DMS153 treated with DMSO at 0.1 percent for 48 hours (cell line): ENCODE results near the gene GDPD1.
"Not testable (repeated sequence)": the region's sequence is repeated elsewhere in the genome, so short reads cannot be mapped to it uniquely, and the experiment has no call there.

Experiments
- DNase-seq: peaks from one replicate; lab custom pipeline; 2025; ENCODE audit not compliant: unreplicated experiment; lab: John Stamatoyannopoulos, UW

Gene GDPD1

DNA sequence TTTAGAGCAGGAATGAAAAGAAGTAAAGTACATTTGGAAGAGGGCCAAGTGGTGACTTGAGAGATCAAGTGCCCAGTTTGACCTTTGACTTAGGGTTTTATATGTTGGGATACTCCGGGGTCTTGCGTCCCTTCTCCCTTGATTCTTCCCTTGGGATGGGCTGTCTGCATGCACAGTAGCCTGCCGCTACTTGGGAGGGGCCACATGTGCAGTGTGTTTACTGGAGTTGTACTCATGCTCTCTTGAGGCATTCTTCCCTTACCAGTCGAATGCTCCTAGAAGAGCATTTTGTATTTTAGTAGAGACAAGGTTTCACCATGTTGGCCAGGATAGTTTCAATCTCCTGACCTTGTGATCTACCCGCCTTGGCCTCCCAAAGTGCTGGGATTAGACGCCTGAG lies 23.8 kb downstream of the GDPD1 start:
- DNase-seq: no peak

DNA sequence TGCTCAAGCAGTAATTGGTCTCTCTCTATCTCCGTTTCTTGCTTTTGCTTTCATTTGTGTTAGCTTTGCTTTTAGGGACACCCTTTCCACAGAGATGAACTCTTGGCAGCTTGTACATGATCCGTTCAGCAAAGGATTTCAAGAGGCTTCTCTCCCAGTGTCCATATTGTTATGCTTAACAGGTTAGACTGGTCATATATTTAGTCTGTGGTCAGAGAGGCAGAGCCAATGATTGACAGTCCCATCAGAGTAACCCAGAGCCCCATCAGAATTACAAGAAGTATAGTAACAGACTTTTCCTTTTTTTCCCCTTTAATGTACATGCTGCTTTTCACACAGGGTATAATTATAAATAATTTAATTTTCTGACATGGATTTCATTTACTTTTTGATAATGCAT lies 34.4 kb downstream of the GDPD1 start:
- no peak for DNase-seq

DNA sequence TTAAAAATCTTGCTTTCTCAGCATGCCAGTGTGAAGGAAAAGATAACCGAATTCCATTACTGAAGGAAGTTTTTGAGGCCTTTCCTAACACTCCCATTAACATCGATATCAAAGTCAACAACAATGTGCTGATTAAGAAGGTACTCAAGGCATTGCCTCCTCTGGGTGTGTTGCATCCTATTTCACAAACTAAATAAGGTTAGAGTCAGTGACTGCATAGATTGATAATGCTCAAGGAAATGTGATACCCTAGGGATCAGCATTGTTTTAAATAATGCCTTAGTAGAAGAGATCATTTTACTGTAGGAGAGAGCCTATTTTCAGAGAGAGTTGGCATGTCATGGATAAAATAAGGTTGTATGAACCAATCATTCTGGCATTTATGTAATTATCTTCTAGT lies 36.8 kb downstream of the GDPD1 start:
- no peak for DNase-seq

- DNase-seq: no peak
Observed at GRCh38 chr17:59260722-59261121, 40.4 kb downstream of the GDPD1 start.

DNA sequence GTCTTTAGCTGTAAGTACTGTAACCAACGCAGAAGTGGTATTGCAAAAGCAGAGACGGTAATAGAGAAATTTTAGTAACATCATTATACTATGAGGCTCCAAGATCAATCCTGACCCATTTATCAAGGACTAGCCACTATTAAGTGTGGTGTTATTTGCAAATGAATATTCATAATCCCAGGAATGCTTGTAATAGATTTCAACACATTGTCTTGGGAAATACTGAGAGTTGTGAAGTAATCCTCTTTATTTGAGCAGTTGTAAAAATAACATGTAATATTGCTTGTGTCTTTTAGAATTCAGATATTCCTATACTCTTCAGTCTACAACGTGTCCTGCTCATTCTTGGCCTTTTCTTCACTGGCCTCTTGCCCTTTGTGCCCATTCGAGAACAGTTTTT lies 46.4 kb downstream of the GDPD1 start:
- DNase-seq: no peak

- no peak for DNase-seq
Observed at GRCh38 chr17:59267776-59268175, 47.5 kb downstream of the GDPD1 start.

GRCh38 chr17:59275618-59276017 lies 55.3 kb downstream of the GDPD1 start:
- no peak for DNase-seq

DNA sequence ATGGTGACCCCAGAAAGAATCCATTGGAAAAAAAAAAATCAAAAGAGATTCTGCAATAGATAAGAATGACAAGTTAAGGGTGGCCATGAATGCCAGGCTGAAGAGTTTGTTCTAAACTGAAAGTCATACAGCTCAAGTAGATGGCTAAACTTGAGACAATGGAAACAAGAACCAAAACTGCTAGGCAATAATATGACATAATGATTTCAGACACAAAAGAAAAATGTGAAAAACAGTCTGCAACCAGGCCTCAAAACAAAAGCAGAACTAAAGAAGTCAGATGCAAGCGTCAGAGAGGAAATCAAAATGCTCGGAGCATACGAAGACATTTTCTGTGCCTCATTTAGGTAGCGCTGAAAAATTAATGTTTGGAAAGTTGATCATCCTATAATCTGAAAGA lies 56.7 kb downstream of the GDPD1 start:
- no peak for DNase-seq

GRCh38 chr17:59278406-59278805 lies 58.1 kb downstream of the GDPD1 start:
- DNase-seq: no peak

DNA sequence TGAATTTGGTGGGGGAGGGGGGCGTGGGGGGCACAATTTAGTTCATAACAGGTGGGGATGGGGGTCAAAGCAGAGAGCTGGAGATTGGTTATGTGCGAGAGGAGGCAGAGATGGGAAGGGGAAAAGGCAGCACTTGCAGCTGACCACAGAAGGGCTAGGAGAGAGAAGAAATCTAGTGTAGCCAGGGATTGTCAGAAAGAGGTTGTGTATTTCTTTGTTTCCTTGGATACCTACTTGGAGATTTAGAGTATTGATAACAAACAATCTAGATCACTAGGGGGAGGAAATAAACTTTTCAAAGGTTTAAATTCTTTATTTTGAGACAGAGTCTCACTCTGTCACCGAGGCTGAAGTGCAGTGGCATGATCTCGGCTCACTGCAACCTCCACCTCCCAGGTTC lies 64.0 kb downstream of the GDPD1 start:
- DNase-seq: no peak

GRCh38 chr17:59287452-59287851 lies 67.1 kb downstream of the GDPD1 start:
- no peak for DNase-seq

DNA sequence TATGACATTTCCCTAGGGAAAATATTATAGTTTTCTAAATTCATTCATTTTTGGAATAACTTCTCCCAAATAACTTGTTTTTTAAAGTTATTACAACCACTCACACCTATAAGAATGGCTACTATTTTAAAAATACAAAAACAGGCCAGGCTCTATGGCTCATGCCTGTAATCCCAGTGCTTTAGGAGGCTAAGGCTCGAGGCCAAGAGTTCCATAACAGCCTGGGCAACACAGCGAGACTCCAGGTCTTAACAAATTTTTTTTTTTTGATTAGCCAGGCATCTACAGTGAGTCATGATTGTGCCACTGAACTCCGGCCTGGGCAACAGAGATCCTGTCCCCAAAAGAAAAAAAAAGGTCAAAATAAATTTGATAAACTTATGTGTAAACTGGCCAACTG lies 67.6 kb downstream of the GDPD1 start:
- no peak for DNase-seq

GRCh38 chr17:59289981-59290301 lies 69.6 kb downstream of the GDPD1 start:
- no peak for DNase-seq

GRCh38 chr17:59290302-59290998 lies 70.1 kb downstream of the GDPD1 start:
- DNase-seq: not testable (repeated sequence)

GRCh38 chr17:59292174-59292523 lies 71.8 kb downstream of the GDPD1 start:
- DNase-seq: no peak

GRCh38 chr17:59296190-59296589 lies 75.9 kb downstream of the GDPD1 start:
- DNase-seq: no peak

- DNase-seq: no peak
Observed at GRCh38 chr17:59298521-59298920, 78.2 kb downstream of the GDPD1 start.

- DNase-seq: no peak
Observed at GRCh38 chr17:59299400-59300092, 79.2 kb downstream of the GDPD1 start.

DNA sequence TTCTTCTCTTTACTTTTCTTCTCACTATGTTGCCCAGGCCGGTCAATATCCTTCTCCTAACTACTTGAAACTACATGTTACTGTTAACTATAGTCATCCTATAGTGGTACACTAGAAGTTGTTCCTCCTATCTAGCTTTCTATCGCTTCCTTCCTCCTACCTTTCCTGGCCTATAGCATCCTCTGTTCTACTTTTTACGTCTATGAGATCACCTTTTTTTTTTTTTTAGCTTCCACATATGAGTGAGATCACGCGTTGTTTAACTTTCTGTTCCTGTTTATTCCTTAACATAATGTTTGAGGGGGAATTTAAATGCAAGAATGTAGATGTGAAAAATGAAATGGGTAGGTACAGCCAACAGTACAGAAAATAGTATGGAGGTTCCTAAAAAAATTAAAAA lies 80.6 kb downstream of the GDPD1 start:
- DNase-seq: no peak

DNA sequence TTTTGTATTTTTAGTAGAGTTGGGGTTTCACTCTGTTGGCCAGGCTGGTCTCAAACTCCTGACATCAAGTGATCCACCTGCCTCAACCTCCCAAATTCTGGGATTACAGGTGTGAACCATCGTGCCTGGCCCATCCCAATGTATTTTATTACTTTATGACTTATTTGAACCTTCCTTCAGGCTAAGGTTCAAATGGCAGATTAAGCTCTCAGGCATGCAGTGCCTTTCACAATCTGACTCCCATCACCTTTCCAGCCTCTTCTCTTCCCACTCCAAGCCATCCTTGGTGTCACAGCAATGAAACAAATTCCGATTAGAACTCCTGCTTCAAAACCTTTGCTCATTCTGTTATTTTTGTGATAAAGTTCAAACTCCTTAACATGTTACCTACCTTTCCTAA lies 84.5 kb downstream of the GDPD1 start:
- DNase-seq: no peak

GRCh38 chr17:59310263-59310920 lies 90.1 kb downstream of the GDPD1 start:
- no peak for DNase-seq

- DNase-seq: peak; percentile 63
Observed at GRCh38 chr17:59311051-59311468, 90.7 kb downstream of the GDPD1 start.

DNA sequence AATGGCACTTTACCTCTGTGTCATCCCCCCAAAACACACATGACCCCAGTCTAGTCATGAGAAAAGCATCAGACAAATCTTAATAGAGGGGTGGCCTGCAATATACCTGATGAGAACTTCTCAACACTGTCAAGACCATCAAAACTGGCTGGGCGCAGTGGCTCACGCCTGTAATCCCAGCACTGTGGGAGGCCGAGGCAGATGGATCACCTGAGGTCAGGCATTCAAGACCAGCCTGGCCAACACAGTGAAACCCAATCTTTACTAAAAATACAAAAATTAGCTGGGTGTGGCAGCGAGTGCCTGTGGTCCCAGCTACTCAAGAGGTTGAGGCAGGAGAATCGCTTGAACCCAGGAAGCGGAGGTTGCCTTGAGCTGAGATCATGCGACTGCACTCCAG lies 91.2 kb downstream of the GDPD1 start:
- DNase-seq: not testable (repeated sequence)
